Measurements from ENCODE around the gene RAD23A. TPM values are rescaled to one million over a fixed set of nuclear protein-coding genes. Genes with fewer than 3 reads are reported as not detected.
"Not testable (repeated sequence)": the region's sequence is repeated elsewhere in the genome, so short reads cannot be mapped to it uniquely, and the experiment has no call there.

Gene RAD23A
- total RNA-seq, 4 donors from 2014 or later, result 101 to 128 (median 105) TPM

- DNase-seq (ENCODE audit: low spot score in 2 of 2), result no peak
- WGBS, 2 donors, result 78 to 81% methylated on average over 28 to 30 of the region's 30 CpGs
- no peak for TF ChIP-seq POLR2A (IDR thresholded peaks at IDR 0.05)
- TF ChIP-seq, protein P1, sequence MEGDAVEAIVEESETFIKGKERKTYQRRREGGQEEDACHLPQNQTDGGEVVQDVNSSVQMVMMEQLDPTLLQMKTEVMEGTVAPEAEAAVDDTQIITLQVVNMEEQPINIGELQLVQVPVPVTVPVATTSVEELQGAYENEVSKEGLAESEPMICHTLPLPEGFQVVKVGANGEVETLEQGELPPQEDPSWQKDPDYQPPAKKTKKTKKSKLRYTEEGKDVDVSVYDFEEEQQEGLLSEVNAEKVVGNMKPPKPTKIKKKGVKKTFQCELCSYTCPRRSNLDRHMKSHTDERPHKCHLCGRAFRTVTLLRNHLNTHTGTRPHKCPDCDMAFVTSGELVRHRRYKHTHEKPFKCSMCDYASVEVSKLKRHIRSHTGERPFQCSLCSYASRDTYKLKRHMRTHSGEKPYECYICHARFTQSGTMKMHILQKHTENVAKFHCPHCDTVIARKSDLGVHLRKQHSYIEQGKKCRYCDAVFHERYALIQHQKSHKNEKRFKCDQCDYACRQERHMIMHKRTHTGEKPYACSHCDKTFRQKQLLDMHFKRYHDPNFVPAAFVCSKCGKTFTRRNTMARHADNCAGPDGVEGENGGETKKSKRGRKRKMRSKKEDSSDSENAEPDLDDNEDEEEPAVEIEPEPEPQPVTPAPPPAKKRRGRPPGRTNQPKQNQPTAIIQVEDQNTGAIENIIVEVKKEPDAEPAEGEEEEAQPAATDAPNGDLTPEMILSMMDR (IDR thresholded peaks at IDR 0.05), result no peak
- H3K4me3 ChIP-seq (ENCODE audit: low read depth, poor library complexity, severe bottlenecking), result no peak overlapping the region
- intact Hi-C loops (cut with DNase I; ENCODE audit: low total_unique reads), result loop anchor here (10.0 kb wide), 1 partner anchor 64 kb away; the partner anchor contains the start of genes DNASE2 and KLF1
Measured at GRCh38 chr19:12948612-12949362, 3.1 kb downstream of the RAD23A start.

DNA sequence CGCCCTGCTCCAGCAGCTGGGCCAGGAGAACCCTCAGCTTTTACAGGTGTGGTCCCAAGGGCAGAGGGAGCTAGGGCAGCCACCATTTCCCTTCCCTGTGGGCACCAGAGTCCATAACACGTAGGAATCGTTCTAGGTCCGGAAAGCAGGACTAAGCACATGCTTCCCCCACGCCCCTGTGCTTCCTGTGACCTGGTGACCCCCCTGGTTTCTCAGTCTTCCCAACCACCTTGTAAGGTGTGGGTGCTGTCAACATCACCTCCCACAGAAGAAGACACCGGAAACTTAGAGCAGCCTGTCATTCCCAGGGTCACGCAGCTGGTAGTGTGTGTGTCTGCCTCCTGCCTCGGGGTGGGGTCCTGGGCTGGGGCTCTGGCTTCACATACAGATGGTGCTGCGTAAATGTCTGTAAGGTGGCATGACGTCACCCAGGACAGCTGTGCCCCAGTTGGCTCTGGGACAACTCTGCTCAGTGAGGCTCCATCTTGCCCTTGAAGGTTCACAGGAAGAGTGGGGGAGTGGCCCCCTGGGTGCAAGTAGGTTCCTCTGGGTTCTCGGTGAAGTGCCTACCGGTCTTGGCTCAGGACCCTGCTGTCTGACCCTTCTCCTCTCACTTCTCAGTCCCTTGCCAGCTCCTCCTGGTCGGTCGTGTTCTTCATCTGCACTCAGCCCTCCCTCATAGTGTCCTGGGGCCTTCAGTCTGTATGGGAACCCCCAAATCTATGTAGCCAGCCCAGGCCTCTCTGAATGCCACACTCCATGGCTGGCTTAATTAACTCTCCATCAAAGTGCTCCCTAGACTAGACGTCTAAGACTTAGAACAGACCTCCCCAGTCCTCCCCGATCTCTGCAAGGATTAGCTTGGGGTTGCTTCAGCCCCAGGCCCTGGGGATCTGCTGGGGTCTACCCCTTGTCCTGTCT, 4.0 kb downstream of the RAD23A start:
- WGBS, 2 donors, result 81% methylated on average over 13 to 16 of the region's 16 CpGs
- TF ChIP-seq, protein P1 (IDR thresholded peaks at IDR 0.05), result no peak
- no peak for TF ChIP-seq POLR2A (IDR thresholded peaks at IDR 0.05)
- intact Hi-C loops (cut with DNase I; ENCODE audit: low total_unique reads), result loop anchor here (10.0 kb wide), 1 partner anchor 65 kb away; the partner anchor contains the start of genes DNASE2 and KLF1
- DNase-seq (ENCODE audit: low spot score in 2 of 2), result no peak
- no peak overlapping the region for H3K4me3 ChIP-seq (ENCODE audit: low read depth, poor library complexity, severe bottlenecking)

DNA sequence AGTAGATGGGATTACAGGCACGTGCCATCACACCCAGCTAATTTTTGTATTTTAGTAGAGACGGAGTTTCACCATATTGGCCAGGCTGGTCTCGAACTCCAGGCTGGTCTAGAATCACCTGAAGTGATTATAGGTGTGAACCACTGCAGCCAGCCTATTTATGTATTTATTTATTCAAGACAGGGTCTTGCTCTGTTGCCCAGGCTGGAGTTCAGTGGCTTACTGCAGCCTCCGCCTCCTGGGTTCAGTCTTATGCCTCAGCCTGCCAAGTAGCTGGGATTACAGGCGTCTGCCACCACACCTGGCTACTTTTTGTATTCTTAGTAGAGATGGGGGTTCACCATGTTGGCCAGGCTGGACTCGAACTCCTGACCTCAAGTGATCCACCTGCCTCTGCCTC, 6.4 kb downstream of the RAD23A start:
- intact Hi-C loops (cut with DNase I; ENCODE audit: low total_unique reads); H3K4me3 ChIP-seq (ENCODE audit: low read depth, poor library complexity, severe bottlenecking); DNase-seq (ENCODE audit: low spot score in 2 of 2): not testable (repeated sequence)
- 85 to 91% methylated on average over 6 of the region's 6 CpGs for WGBS, 2 donors

GRCh38 chr19:12952488-12953137, 7.0 kb downstream of the RAD23A start:
- DNase-seq (ENCODE audit: low spot score in 2 of 2), result no peak
- 52 to 53% methylated on average over 12 of the region's 12 CpGs for WGBS, 2 donors
- no peak overlapping the region for H3K4me3 ChIP-seq (ENCODE audit: low read depth, poor library complexity, severe bottlenecking)
- intact Hi-C loops (cut with DNase I; ENCODE audit: low total_unique reads), result no loop called here
- TF ChIP-seq POLR2A (IDR thresholded peaks at IDR 0.05), result no peak
- TF ChIP-seq, protein P1 (IDR thresholded peaks at IDR 0.05), result no peak

DNA sequence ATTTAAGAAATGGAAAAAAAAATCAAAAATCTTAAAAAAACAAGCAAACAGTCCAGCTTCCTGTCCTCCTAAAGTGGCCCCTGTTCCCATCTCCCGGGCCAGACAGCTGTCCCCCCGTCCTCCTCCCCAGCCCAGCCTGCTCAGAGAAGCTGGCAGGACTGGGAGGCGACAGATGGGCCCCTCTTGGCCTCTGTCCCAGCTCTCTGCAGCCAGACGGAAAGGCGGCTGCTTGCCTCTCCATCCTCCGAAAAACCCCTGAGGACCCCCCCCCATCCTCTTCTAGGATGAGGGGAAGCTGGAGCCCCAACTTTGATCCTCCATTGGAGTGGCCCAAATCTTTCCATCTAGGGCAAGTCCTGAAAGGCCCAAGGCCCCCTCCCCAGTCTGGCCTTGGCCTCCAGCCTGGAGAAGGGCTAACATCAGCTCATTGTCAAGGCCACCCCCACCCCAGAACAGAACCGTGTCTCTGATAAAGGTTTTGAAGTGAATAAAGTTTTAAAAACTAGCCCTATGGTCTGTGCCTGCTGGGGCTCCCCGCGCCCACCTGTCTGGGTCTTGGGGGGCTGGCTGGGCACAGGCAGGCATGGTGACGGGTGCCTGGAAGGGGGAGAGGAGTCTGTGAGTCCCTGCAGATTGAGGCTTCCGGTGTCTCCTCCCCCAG, 7.6 kb downstream of the RAD23A start:
- H3K4me3 ChIP-seq (ENCODE audit: low read depth, poor library complexity, severe bottlenecking), result no peak overlapping the region
- no peak for DNase-seq (ENCODE audit: low spot score in 2 of 2)
- WGBS, 2 donors, result 49 to 60% methylated on average over 11 of the region's 11 CpGs
- TF ChIP-seq POLR2A (IDR thresholded peaks at IDR 0.05), result no peak
- intact Hi-C loops (cut with DNase I; ENCODE audit: low total_unique reads), result no loop called here

DNA sequence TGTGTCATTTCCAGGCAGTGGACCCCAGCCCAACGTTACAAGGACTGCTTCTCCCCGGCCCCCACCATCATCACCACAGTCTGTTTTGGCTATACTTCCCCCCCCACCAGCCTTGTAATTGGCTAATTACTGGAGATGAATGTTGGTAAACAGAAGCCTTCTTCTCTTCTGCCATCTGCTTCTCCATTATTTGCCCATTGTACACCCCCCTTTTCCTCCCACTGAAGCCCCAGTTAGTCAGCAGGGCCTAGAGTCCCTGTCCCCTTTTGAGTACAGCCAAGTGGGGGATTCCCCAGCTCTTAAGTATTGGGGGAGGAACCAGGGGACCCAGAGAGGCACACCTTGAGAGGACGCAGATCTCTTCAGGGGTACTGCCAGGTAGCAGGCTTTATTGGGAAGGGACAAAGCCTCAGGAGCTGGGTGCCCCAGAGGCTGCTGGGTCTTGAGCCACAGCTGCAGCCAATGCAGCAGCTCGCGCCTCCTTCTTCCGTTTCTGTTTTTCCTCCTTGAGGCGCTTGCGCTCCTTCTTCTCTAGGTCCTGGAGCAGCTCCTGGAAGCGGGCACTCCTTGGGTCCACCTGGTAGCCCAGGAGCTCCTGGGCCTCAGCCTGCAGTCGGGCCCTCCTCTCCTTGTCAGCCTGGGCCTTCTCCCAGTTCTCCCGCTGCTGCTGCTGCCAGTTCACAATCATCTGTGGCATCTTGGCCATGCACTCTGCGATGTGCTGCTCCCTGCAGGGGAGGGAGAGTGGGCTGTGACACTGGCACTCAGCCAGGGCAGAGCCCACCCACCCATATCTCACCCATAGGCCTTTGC, 8.3 kb downstream of the RAD23A start:
- TF ChIP-seq, protein P1 (IDR thresholded peaks at IDR 0.05), result no peak
- TF ChIP-seq POLR2A (IDR thresholded peaks at IDR 0.05), result no peak
- no peak for DNase-seq (ENCODE audit: low spot score in 2 of 2)
- intact Hi-C loops (cut with DNase I; ENCODE audit: low total_unique reads), result no loop called here

More for the DNA sequence above, 8.3 kb downstream of the RAD23A start:
- 38 to 52% methylated on average over 12 of the region's 12 CpGs for WGBS, 2 donors
- no peak overlapping the region for H3K4me3 ChIP-seq (ENCODE audit: low read depth, poor library complexity, severe bottlenecking)
